Measurements from ENCODE around the gene GLB1L. TPM values are rescaled to one million over a fixed set of nuclear protein-coding genes. Genes with fewer than 3 reads are reported as not detected.

GLB1L gene
- total RNA-seq, result 10.3 and 23.1 TPM in 2 replicates

GRCh38 chr2:219245148-219245898 lies at the start of gene GLB1L, which contains the start of gene STK16:
GLB1L (minus strand) TSS chr2:219245444; CDS start chr2:219243573, 1,871 bp downstream.
STK16 (plus strand) TSS chr2:219245479; CDS start chr2:219246000, 521 bp downstream.

GRCh38 chr2:219279151-219279915 lies 34.1 kb upstream of the GLB1L start, which contains the start of gene DNAJB2:
DNAJB2 (plus strand) TSS chr2:219279366; CDS start chr2:219279834, 468 bp downstream.

GRCh38 chr2:219253753-219254589 lies 8.7 kb upstream of the GLB1L start, which contains the start of gene TUBA4A:
TUBA4A (minus strand) TSS chr2:219253918; CDS start chr2:219253858, 60 bp downstream.

GRCh38 chr2:219252900-219253752 lies 7.9 kb upstream of the GLB1L start, which contains the start of gene TUBA4B:
TUBA4B (plus strand) TSS chr2:219253243; CDS start chr2:219253408, 165 bp downstream.

GRCh38 chr2:219229305-219230058 lies 15.8 kb downstream of the GLB1L start, which contains the start of the genes ANKZF1 and ATG9A:
ANKZF1 (plus strand) TSS chr2:219229806; CDS start chr2:219230258, 452 bp downstream.
ATG9A (minus strand) TSS chr2:219229636; CDS start chr2:219228024, 1,612 bp downstream.

GRCh38 chr2:219218732-219219701 lies 26.2 kb downstream of the GLB1L start, which contains the start of gene ABCB6:
ABCB6 (minus strand) TSS chr2:219218958; CDS start chr2:219218673, 285 bp downstream.

GRCh38 chr2:219206328-219207133 lies 38.7 kb downstream of the GLB1L start, which contains the start of gene ZFAND2B:
ZFAND2B (plus strand) TSS chr2:219206782; CDS start chr2:219206988, 206 bp downstream.

Other genes starting within 250 kb of the GLB1L start
- gene CFAP65, start 203.9 kb downstream of the GLB1L start, total RNA-seq, result 0.13 TPM in 1 of 2 replicates, not detected in the other
- gene IHH, start 184.5 kb downstream of the GLB1L start, total RNA-seq, result not detected in 2 replicates
- 12.9 and 20.2 TPM in 2 replicates for gene NHEJ1, start 84.6 kb downstream of the GLB1L start, total RNA-seq
- gene SLC23A3, start 75.4 kb downstream of the GLB1L start, total RNA-seq, result under 0.01 and 0.25 TPM in 2 replicates
- 25.1 and 31.6 TPM in 2 replicates for gene CNPPD1, start 68.5 kb downstream of the GLB1L start, total RNA-seq
- 40.6 and 51.7 TPM in 2 replicates for gene RETREG2, start 67.2 kb downstream of the GLB1L start, total RNA-seq
- gene ZFAND2B, start 38.7 kb downstream of the GLB1L start, total RNA-seq, result 25.3 and 25.9 TPM in 2 replicates
- gene ABCB6, start 26.5 kb downstream of the GLB1L start, total RNA-seq, result 7.6 and 12.7 TPM in 2 replicates
- gene ATG9A, start 15.8 kb downstream of the GLB1L start, total RNA-seq, result 53.1 and 68.1 TPM in 2 replicates
- gene ANKZF1, start 15.6 kb downstream of the GLB1L start, total RNA-seq, result 22.0 and 25.9 TPM in 2 replicates
- gene STK16, start within 50 bp of the GLB1L start, total RNA-seq, result 19.2 and 22.7 TPM in 2 replicates
- not detected in 2 replicates for gene TUBA4B, start 7.8 kb upstream of the GLB1L start, total RNA-seq
- gene TUBA4A, start 8.5 kb upstream of the GLB1L start, total RNA-seq, result 36.1 and 129 TPM in 2 replicates
- gene DNAJB2, start 33.9 kb upstream of the GLB1L start, total RNA-seq, result 24.6 and 57.0 TPM in 2 replicates
- gene PTPRN, start 64.0 kb upstream of the GLB1L start, total RNA-seq, result 0.49 and 0.63 TPM in 2 replicates
- not detected in 2 replicates for gene RESP18, start 87.3 kb upstream of the GLB1L start, total RNA-seq
- 36.3 and 73.0 TPM in 2 replicates for gene DNPEP, start 142.5 kb upstream of the GLB1L start, total RNA-seq
- 0.98 and 30.6 TPM in 2 replicates for gene DES, start 172.9 kb upstream of the GLB1L start, total RNA-seq
- gene SPEG, start 189.4 kb upstream of the GLB1L start, total RNA-seq, result 6.8 and 24.8 TPM in 2 replicates